22Rv1 (cell line): ENCODE data around the gene STPG2.

Experiments
- ZFX ChIP-seq: fragments of 450-650 bp; IDR thresholded peaks from 2 replicates; pipeline ENCODE4 v1.6.1; 2017; ENCODE audit warnings: antibody characterized with exemption, borderline replicate concordance
- TF ChIP-seq, protein P1 (sequence below): fragments of 450-650 bp; IDR thresholded peaks from 2 replicates; pipeline ENCODE4 v1.5.1; 2017; ENCODE audit warnings: mild to moderate bottlenecking

- TF ChIP-seq, protein P1, sequence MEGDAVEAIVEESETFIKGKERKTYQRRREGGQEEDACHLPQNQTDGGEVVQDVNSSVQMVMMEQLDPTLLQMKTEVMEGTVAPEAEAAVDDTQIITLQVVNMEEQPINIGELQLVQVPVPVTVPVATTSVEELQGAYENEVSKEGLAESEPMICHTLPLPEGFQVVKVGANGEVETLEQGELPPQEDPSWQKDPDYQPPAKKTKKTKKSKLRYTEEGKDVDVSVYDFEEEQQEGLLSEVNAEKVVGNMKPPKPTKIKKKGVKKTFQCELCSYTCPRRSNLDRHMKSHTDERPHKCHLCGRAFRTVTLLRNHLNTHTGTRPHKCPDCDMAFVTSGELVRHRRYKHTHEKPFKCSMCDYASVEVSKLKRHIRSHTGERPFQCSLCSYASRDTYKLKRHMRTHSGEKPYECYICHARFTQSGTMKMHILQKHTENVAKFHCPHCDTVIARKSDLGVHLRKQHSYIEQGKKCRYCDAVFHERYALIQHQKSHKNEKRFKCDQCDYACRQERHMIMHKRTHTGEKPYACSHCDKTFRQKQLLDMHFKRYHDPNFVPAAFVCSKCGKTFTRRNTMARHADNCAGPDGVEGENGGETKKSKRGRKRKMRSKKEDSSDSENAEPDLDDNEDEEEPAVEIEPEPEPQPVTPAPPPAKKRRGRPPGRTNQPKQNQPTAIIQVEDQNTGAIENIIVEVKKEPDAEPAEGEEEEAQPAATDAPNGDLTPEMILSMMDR, result no peak
- TF ChIP-seq ZFX, result no peak
Observed at GRCh38 chr4:97624204-97624603, 519.1 kb downstream of the STPG2 start.
